Astrocyte (in vitro differentiated cells and primary cell): ENCODE data around the gene MEGF8. TPM values are rescaled to one million over a fixed set of nuclear protein-coding genes. Genes with fewer than 3 reads are reported as not detected.

Experiments used
- DNase-seq: peaks from one replicate; pipeline ENCODE4 v3.0.0-alpha.2; 2010; ENCODE audit warnings: low read depth
- FAIRE-seq: peaks from 2 replicates; lab custom pipeline; 2011; peaks lifted over from hg19 to GRCh38; lab: Jason Lieb, UNC
- H2AFZ ChIP-seq: 2 replicates; pipeline ENCODE4 v1.6.0; 2012; ENCODE audit warnings: low read depth, low read length, inconsistent platforms
- H3K27ac ChIP-seq: 2 replicates; pipeline ENCODE4 v1.5.1; 2011; ENCODE audit warnings: low read depth, low read length, inconsistent platforms
- H3K27me3 ChIP-seq: 2 replicates; pipeline ENCODE4 v1.6.0; 2011; ENCODE audit warnings: low read length, inconsistent platforms; ENCODE audit not compliant: insufficient read depth
- H3K36me3 ChIP-seq: 2 replicates; pipeline ENCODE4 v1.5.1; 2011; ENCODE audit warnings: low read length, inconsistent platforms; ENCODE audit not compliant: insufficient read depth
- H3K4me1 ChIP-seq: 2 replicates; pipeline ENCODE4 v1.5.1; 2011; ENCODE audit warnings: low read length, inconsistent platforms; ENCODE audit not compliant: insufficient read depth
- H3K4me2 ChIP-seq: 2 replicates; pipeline ENCODE4 v1.6.0; 2012; ENCODE audit warnings: low read length, inconsistent platforms
- H3K4me3 ChIP-seq: 2 replicates; pipeline ENCODE4 v1.5.1; 2011; ENCODE audit warnings: low read depth, mild to moderate bottlenecking, low read length, inconsistent platforms; ENCODE audit not compliant: insufficient read depth
- H3K79me2 ChIP-seq: 2 replicates; pipeline ENCODE4 v1.6.0; 2012; ENCODE audit warnings: mild to moderate bottlenecking, low read length, inconsistent platforms; ENCODE audit not compliant: insufficient read depth
- H3K9ac ChIP-seq: 2 replicates; pipeline ENCODE4 v1.6.0; 2012; ENCODE audit warnings: mild to moderate bottlenecking, low read length, inconsistent platforms
- H3K9me3 ChIP-seq: 2 replicates; pipeline ENCODE4 v1.5.1; 2012; ENCODE audit warnings: low read depth, mild to moderate bottlenecking, low read length, inconsistent platforms; ENCODE audit not compliant: insufficient read depth
- H4K20me1 ChIP-seq: 2 replicates; pipeline ENCODE4 v1.6.0; 2012; ENCODE audit warnings: low read length, inconsistent platforms; ENCODE audit not compliant: insufficient read depth
- H3K27ac Mint-ChIP-seq: one replicate; pipeline ENCODE4 v1.8.0; 2021; ENCODE audit warnings: mild to moderate bottlenecking, mixed read lengths; ENCODE audit not compliant: unreplicated experiment
- H3K27me3 Mint-ChIP-seq: one replicate; pipeline ENCODE4 v1.8.0; 2021; ENCODE audit warnings: low read depth, mixed read lengths; ENCODE audit not compliant: unreplicated experiment
- H3K36me3 Mint-ChIP-seq: one replicate; pipeline ENCODE4 v1.8.0; 2021; ENCODE audit warnings: low read depth, mixed read lengths; ENCODE audit not compliant: unreplicated experiment
- H3K4me1 Mint-ChIP-seq: one replicate; pipeline ENCODE4 v1.8.0; 2021; ENCODE audit warnings: low read depth, mixed read lengths; ENCODE audit not compliant: unreplicated experiment
- H3K4me3 Mint-ChIP-seq: one replicate; pipeline ENCODE4 v1.8.0; 2021; ENCODE audit warnings: mild to moderate bottlenecking, moderate library complexity, mixed read lengths; ENCODE audit not compliant: unreplicated experiment
- H3K9me3 Mint-ChIP-seq: one replicate; pipeline ENCODE4 v1.8.0; 2021; ENCODE audit warnings: mild to moderate bottlenecking, mixed read lengths; ENCODE audit not compliant: unreplicated experiment
- EZH2 ChIP-seq: IDR thresholded peaks from 2 replicates; pipeline ENCODE4 v1.6.1; 2012; ENCODE audit warnings: mild to moderate bottlenecking, low read length, inconsistent platforms; ENCODE audit not compliant: insufficient read depth
- total RNA-seq: library from RNA; stranded (reverse); gene quantifications from 2 replicates; pipeline ENCODE4 v1.2.1, GENCODE V29; 2021
- TF ChIP-seq, protein P1 (sequence below): IDR thresholded peaks from 2 replicates; pipeline ENCODE4 v1.5.1; 2011; ENCODE audit warnings: low read depth, mild to moderate bottlenecking, inconsistent platforms, low read length, moderate library complexity; ENCODE audit not compliant: insufficient read depth

MEGF8 gene
- total RNA-seq, 1 donor from 2014 or later: 42.0 TPM

DNA sequence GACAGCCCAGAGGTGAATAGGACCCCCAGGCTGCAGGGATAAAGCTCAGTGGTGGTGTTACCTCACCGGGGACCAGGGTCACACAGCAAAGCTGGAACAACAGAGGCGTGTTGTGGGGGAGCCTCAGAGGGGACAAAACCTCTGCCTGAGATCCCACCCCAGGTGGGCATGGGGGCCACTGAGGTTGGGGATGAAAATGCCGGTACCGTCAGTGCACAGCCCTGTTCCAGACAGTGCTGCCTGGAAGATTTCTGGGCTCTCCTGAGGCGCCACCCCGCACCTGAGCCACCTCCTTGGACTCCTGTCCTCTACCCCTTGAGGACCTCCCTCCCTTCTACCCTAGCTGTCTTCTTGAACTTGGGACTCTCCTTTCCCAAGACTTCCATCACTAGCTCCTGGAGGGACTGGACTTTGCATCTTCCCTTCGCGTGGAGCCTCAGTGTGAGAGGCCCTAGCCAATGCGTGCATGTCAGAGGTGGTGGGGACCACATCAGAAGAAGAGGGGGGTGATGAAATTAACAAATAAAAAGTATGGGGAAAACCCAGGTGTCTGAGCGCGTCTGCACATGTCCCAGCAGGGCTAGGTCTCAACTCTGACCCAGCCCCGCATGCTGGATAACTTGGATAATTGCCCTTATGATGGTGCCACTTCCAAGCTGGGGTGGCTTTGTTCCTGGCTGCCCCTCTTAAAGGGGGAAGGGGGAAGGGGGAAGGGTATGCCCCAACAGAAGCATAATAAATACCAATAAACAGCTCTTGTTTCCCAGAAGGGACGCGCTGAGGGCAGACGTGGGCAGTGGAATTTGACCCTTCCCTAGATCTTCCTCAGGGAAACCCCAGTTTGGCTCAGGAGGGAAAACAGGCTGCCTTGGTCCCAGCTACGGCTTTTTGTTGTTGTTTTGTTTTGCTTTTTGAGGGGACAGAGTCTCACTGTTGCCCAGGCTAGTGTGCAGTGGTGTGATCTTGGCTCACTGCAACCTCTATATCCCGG is 53.1 kb downstream of the MEGF8 start:
- H3K27ac Mint-ChIP-seq: no peak overlapping the region

DNA sequence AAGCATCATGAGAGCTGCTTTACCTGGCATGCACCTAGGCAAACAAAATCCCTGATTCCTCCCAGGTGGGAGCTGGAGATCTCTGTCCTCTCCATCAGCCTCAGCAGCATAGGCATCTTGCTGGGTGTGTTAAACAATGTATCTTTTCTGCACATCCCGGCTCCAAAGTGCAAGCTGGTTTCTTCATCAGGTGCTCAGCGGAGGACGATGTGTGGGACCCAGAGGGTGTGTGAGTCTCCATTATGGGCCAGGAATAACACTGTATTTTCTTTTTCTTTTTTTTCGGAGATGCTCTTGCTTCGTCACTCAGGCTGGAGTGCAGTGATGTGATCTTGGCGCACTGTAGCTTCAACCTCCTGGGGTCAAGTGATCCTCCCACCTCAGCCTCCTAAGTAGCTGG is 54.7 kb downstream of the MEGF8 start:
- no peak for FAIRE-seq

More for the DNA sequence above, 53.1 kb downstream of the MEGF8 start:
- Histone ChIP-seq H3K27me3 (peaks cover 8% of the 10 kb centered on the region), H3K27ac (no peak overlapping the region), H3K4me3 (no peak overlapping the region), H3K36me3 (peaks cover 2% of the 10 kb centered on the region), H3K9me3 (no peaks in the 10 kb centered on the region), H3K9ac (no peak overlapping the region), H3K79me2 (no peaks in the 10 kb centered on the region), H2AFZ (no peak overlapping the region), H4K20me1 (no peaks in the 10 kb centered on the region), H3K4me2 (no peak overlapping the region), H3K4me1 (no peaks in the 10 kb centered on the region)
- TF ChIP-seq EZH2: no peak
- TF ChIP-seq, protein P1, sequence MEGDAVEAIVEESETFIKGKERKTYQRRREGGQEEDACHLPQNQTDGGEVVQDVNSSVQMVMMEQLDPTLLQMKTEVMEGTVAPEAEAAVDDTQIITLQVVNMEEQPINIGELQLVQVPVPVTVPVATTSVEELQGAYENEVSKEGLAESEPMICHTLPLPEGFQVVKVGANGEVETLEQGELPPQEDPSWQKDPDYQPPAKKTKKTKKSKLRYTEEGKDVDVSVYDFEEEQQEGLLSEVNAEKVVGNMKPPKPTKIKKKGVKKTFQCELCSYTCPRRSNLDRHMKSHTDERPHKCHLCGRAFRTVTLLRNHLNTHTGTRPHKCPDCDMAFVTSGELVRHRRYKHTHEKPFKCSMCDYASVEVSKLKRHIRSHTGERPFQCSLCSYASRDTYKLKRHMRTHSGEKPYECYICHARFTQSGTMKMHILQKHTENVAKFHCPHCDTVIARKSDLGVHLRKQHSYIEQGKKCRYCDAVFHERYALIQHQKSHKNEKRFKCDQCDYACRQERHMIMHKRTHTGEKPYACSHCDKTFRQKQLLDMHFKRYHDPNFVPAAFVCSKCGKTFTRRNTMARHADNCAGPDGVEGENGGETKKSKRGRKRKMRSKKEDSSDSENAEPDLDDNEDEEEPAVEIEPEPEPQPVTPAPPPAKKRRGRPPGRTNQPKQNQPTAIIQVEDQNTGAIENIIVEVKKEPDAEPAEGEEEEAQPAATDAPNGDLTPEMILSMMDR: no peak
- Mint-ChIP-seq H3K9me3 (no peaks in the 10 kb centered on the region), H3K36me3 (peaks cover 13% of the 10 kb centered on the region), H3K4me1 (no peaks in the 10 kb centered on the region), H3K4me3 (no peak overlapping the region), H3K27me3 (peaks cover 20% of the 10 kb centered on the region)
- DNase-seq (no peak), FAIRE-seq (no peak)

More for the DNA sequence above, 54.7 kb downstream of the MEGF8 start:
- H3K4me1 Mint-ChIP-seq: no peaks in the 10 kb centered on the region
- no peak overlapping the region for H3K27ac Mint-ChIP-seq
- no peak for TF ChIP-seq EZH2
- TF ChIP-seq, protein P1: no peak
- DNase-seq: no peak
- no peaks in the 10 kb centered on the region for H3K79me2 ChIP-seq
- H3K27me3 Mint-ChIP-seq: peaks cover 20% of the 10 kb centered on the region
- no peak overlapping the region for H3K4me3 Mint-ChIP-seq
- H3K27ac ChIP-seq: no peak overlapping the region
- no peaks in the 10 kb centered on the region for H3K4me1 ChIP-seq
- no peaks in the 10 kb centered on the region for H3K36me3 ChIP-seq
- H3K27me3 ChIP-seq: peaks cover 8% of the 10 kb centered on the region
- no peaks in the 10 kb centered on the region for H3K9me3 ChIP-seq
- peaks cover 10% of the 10 kb centered on the region for H3K36me3 Mint-ChIP-seq
- no peak overlapping the region for H2AFZ ChIP-seq
- no peak overlapping the region for H3K4me2 ChIP-seq
- H4K20me1 ChIP-seq: no peaks in the 10 kb centered on the region
- H3K9me3 Mint-ChIP-seq: no peaks in the 10 kb centered on the region
- H3K9ac ChIP-seq: no peak overlapping the region
- no peak overlapping the region for H3K4me3 ChIP-seq
